GM18951 (cell line): ENCODE measurements around the gene CD38.

Experiments used
- POLR2A ChIP-seq: IDR thresholded peaks from 4 replicates; pipeline ENCODE4 v1.6.1; 2011; ENCODE audit warnings: mild to moderate bottlenecking; ENCODE audit not compliant: insufficient read length, insufficient read depth; ENCODE audit errors: extremely low read depth
- in situ Hi-C: fragments of 300-500 bp; cut with MboI; formaldehyde crosslinking; loops from one replicate; pipeline ENCODE4 v1.12.0; 2022; ENCODE audit warnings: low sequenced_read_pairs, mixed read lengths, inconsistent platforms; ENCODE audit not compliant: unreplicated experiment

The CD38 gene

DNA sequence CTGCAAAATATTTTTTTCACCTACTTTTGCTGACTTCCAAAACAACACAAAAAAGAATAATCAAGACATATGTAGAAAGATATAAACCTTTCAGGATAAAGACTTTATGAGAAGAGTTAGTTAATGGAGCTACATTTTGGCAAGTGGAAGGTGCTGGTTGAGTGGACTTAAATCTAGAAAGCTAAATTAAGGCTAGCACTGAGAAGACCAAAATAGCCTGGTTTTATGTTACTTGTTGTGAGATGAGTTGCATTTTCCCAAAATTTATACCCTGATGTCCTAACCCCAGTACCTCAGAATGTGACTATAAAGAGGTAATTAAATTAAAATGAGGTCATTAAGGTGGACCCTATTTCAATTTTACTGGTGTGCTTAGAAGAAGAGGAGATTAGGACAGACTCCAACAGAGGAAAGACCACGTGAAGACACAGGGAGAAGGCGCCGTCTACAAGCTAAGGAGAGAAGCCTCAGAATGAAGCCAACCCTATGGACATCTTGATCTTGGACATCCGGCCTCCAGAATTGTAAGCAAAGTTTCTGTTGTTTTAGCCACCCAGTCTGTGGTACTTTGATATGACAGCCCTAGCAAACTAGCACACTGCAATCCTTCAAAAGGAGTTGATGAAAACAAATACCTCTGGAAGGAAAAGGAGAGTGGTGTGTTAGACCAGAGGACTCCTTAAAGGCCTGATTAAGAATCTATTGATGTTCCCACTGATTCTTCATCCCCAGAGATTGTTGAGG lies 93.0 kb downstream of the CD38 start:
- no peak for TF ChIP-seq POLR2A
- in situ Hi-C loops = loop anchor here (10.0 kb wide), 1 partner anchor 146 kb away; no protein-coding TSS in a partner anchor

DNA sequence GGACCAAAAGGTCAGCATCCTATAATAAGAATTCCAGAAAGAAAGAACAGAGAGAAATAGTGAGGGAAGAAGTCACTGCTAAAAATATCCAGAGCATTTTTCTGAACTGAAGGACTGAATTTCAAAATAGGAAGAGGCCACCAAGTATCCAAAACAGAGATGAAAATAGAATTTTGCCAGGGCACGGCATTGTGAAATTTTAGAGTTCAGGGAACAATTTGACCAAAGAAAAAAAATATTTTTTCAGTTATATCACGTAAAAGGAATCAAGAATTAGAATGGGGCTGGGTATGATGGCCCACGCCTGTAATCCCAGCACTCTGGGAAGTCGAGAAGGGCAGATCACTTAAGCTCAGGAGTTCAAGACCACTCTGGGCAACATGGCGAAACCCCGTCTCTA lies 95.0 kb downstream of the CD38 start:
- no peak for TF ChIP-seq POLR2A
- in situ Hi-C loops = loop anchor here (10.0 kb wide), 1 partner anchor 148 kb away; no protein-coding TSS in a partner anchor

DNA sequence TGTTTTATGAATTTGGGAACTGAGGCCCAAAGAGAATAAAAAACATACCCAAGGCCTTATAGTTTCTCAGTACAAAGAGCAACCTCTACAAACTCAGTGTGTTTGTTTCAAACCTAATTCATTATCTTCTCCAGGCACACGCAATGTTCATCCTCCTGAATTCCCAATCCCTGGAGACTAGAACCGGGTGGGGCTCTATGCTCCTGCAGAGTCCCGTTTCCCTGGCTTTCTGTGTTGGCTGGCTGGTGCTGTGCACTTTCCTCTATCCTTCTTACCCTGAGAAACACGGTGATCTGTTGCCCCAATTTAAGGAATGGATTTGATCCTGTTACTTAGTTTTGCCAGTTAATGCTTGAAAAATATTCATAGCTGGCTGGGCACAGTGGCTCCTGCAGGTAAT lies 96.5 kb downstream of the CD38 start:
- in situ Hi-C loops = loop anchor here (10.0 kb wide), 1 partner anchor 150 kb away; no protein-coding TSS in a partner anchor
- no peak for TF ChIP-seq POLR2A

DNA sequence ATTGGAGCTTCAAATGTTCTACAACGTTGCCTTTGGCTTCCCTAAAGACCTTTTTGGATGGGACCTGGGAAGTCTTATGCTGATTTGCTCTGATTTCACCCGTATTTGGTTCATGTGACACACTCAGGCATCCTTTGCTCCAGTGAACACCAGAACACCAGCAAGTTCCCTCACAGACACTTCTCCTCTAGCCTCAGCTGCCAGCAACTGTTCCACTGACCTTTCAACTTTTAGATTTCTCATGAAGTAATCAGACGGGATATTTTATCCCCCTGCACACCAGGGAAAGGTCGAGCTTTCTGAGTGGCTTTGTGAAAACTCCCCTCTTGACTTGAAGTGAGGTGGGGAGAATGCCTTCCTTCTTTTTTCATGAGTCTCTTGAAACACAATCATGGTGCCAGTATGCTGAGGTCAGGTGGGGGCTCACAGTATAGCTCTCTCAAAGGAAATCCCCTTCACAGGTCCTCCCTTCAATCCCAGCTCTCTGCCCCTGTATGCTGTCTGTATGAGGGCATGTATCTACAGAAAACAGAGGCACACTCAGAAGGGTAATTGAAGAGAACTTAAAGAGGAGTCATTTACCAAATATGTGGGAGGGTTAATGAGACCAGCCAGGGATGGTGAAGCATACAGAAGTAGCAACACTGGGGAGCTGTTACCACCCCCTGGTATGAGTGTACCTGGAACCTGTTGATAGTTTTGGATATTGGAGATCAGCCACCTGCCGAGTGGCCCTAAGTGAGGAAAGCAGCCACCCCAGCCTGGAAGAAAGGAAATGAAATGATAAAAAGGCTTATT lies 97.7 kb downstream of the CD38 start:
- TF ChIP-seq POLR2A = no peak
- in situ Hi-C loops = loop anchor here (10.0 kb wide), 1 partner anchor 151 kb away; no protein-coding TSS in a partner anchor

DNA sequence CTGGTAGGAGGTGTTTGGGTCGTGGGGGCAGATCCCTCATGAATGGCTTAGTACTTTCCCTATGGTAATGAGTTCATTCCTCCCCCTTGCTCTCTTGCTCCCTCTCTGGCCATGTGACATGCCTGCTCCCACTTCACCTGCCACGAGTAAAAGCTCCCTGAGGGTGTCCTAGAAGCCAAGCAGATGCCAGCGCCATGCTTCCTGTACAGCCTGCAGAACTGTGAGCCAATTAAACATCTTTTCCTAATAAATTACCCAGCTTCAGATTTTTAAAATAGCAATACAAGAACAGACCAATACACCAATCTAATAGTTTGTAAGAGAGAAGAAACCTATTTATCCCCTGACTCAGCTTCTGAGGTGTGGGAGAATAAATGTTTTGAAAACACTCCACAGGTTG lies 99.9 kb downstream of the CD38 start:
- in situ Hi-C loops = loop anchor here (10.0 kb wide), 1 partner anchor 153 kb away; no protein-coding TSS in a partner anchor
- no peak for TF ChIP-seq POLR2A

DNA sequence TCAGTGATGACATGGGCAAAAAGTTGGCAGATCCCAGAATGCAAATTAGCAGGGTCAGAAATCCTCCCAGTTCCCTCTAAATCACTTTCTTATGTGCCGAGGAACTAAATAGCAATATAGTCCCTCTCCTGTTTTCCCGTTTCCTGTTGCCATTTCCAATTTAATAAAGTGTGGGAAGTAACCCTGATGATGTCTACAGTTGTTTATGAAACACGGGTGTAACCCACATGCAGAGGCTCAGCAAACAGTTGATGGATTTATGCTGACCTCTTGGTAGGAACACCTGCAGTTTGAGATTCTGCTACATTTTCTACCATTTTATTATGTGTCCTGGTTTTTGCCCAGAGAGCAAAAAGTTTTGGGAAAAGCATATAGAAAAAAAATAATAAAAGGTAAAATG lies 103.7 kb downstream of the CD38 start:
- TF ChIP-seq POLR2A = no peak
- in situ Hi-C loops = loop anchor here (10.0 kb wide), 1 partner anchor 77 kb away; no protein-coding TSS in a partner anchor

DNA sequence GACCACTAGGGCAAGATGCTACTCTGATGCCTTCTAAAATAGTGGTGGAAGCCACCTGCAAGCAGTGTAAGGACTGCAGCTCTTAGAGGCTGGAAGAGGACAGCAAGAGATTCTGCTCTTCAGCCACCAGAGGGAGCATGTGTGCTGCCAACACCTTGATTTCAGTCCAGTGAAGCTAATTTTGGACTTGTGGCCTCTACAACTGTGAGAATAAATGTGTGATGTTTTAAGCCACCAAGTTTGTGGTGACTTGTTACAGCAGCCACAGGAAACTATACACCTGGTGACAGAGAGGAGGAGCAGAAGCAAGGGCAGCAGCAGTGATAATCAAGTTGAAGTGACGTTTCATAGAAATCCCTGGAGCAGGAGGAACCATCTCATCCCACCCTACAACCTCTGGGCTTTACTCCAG lies 104.6 kb downstream of the CD38 start:
- in situ Hi-C loops = loop anchor here (10.0 kb wide), 1 partner anchor 78 kb away; no protein-coding TSS in a partner anchor
- TF ChIP-seq POLR2A = no peak

DNA sequence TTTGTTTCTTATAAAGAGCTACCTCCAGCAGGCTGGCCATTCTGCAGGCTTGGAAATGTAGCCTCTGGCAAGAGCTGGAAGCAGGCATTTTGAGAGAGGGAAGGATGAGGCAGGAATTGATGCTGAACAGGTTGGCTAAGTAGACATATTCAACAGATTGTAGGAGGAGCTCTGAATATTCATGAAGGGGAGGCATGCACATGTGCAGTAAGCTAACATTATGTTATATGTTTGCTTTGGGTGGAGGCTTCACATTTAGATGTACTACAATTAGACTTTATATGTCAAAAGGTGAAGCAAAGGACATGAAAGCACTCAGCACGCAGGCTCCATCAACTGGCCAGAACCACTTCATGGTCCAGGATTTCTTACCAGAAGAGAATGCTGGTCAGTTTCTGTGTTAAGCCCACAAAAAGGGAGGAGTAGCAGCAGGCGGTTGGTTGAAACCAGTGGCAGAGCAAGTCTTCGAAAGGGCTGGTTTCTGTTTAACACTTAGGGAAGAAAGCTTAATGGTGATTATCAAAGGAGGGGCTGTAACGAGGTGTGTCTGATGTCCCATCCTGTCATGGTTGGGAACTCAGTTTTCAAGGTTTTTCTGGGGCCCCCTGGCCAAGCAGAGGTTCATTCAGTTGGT lies 105.6 kb downstream of the CD38 start:
- no peak for TF ChIP-seq POLR2A

DNA sequence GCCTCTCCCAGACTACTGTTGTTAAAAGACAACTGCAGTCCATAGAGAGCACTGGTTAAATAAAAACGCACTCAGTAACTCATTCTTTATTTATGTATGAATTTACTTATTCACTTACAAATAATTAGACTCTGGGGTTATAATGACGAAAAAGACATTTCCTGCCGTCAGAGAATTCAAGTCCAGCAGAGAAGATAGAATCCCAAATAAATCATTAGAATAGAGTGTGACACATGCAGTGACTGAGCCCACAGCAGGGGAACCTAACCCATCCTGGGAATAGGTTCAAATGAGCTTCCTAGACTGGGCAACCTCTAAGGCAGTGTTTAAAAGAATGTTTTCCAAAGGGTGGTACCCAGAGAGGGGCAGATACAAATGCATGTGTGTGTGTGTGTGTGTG lies 106.5 kb downstream of the CD38 start:
- TF ChIP-seq POLR2A = no peak
- in situ Hi-C loops = loop anchor here (10.0 kb wide), 1 partner anchor 80 kb away; no protein-coding TSS in a partner anchor

More for the DNA sequence above, 105.6 kb downstream of the CD38 start:
- in situ Hi-C loops = loop anchor here (10.0 kb wide), 1 partner anchor 79 kb away; no protein-coding TSS in a partner anchor

DNA sequence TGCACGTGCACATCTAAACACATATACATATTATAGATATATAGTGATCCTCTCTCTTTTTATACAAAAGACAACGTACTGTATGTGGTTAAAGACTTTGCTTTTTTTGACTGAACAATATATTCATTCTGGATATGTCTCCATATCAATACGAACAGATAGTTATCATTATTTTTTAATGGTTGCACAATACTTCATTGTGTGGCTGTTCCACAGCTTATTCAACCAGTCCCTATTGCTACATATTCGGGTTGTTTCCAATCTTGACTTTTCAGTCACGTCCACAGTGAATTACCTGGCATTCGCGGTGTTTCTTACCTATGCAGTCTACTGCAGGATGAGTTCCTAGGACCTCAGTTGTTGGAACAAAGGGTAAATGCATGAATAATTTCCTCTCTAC lies 107.3 kb downstream of the CD38 start:
- no peak for TF ChIP-seq POLR2A
- in situ Hi-C loops = loop anchor here (10.0 kb wide), 1 partner anchor 81 kb away; no protein-coding TSS in a partner anchor

DNA sequence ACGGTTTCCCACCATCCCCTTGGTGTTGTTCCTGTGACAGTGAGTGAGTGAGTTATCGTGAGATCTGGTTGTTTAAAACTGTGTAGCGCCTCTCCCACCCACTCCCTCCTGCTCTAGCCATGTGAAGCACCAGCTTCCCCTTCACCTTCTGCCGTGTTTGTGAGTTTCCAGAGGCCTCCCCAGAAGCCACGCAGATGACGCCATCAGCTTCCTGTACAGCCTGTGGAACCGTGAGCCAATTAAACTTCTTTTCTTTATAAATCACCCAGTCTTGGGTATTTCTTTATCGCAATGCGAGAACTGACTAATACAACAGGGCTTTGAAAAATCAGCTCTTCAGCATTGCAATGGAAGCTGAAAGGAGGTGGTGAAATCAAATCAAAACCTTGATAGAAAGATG lies 110.4 kb downstream of the CD38 start:
- no peak for TF ChIP-seq POLR2A
- in situ Hi-C loops = loop anchor here (10.0 kb wide), 1 partner anchor 84 kb away; no protein-coding TSS in a partner anchor

DNA sequence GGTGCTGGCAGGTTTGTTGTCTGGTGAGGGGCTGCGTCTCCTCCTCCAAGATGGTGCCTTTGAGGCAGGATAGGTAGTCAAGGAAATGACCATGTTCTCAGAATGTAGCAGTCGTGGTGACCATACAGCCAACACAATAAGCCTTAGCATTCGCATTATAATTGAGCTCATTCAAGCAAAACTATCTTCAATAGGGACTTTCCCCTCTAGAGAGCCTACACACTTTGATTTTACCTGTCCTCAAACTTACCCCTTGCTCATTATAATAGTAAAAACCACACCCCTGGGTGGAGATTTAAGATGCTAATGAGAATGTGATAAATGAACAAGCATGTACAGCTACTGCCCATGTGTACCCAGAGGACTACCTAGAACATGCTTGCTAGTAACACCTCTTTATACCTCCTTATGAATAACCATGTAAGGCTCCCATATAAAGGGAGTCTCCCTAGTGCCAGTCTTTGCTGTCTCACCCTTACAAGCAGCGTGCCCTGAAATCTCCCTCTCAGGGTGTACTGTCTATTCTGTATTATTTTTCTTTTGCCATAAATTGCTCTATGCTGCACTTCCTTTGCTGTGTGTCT lies 112.2 kb downstream of the CD38 start:
- in situ Hi-C loops = no loop called here
- no peak for TF ChIP-seq POLR2A
